ENCODE measurements around the gene LARGE1. TPM values are rescaled to one million over a fixed set of nuclear protein-coding genes. Genes with fewer than 3 reads are reported as not detected.

LARGE1 gene
- total RNA-seq, 1 donor from 2014 or later: 2.4 TPM

DNA sequence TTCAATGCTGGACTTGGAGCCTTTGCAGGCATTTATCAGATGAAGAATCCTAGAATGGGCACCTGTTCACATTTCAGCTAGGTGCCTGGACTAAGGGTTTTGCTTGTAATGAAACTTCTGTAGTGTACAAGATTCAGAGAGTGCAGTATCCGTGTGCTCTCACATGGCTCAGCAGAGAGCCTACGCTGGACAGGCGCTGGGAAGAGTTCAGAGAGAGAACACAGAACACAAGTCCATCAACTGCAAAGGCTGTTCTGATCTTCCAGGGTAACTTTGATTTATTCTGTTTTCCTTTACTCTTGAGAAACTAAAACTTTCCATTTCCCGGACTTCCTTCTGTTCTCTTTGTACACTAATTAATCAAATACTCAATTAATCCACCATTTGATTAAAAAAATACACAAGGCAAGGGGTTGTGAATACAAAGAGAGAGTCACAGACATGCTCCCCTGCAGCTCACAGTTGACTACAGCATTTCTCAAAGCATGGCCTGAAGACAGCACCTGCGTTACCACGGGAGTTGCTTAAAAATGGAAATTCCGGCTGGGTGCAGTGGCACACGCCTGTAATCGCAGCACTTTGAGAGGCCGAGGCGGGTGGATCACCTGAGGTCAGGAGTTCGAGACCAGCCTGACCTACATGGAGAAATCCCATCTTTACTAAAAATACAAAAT is 393.7 kb downstream of the LARGE1 start:
- DNase-seq (ENCODE audit: low read depth in 2 of 2): no peak

DNA sequence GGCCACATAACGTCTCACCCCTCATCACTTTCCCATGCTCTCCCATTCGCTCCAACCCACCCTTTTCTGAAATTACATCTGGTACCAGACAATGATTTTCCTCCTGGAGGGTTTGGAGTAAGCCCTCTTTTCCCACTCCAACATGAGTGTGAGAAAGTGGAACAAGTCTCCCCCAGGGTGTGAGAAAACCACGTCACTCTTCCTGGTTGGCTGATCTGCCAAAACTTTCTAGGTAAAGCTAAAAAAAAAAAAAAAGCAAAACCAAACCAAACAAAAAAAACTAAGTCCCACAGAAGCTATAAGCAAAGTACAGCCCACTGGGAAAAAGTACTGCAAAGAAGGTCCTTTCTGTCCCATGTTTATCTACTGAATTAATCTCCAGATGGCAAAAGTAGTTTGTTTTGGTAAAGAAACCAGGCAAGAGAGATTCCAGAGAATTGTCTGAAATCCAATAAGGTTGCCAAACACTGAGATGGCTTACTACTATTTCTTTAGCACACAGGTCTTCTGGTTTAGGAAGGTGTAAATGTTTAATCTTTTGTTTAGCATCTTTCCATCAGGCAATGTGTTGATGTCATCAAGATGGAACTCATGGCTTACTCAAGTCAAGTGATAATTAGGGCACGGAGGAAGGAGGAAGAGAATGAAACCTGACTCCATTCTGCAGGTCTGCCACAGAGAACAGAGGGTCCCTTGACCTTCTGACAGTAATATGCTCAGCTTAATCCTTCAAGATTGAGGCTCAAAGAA is 395.6 kb downstream of the LARGE1 start:
- no peak for DNase-seq (ENCODE audit: low read depth in 2 of 2)

DNA sequence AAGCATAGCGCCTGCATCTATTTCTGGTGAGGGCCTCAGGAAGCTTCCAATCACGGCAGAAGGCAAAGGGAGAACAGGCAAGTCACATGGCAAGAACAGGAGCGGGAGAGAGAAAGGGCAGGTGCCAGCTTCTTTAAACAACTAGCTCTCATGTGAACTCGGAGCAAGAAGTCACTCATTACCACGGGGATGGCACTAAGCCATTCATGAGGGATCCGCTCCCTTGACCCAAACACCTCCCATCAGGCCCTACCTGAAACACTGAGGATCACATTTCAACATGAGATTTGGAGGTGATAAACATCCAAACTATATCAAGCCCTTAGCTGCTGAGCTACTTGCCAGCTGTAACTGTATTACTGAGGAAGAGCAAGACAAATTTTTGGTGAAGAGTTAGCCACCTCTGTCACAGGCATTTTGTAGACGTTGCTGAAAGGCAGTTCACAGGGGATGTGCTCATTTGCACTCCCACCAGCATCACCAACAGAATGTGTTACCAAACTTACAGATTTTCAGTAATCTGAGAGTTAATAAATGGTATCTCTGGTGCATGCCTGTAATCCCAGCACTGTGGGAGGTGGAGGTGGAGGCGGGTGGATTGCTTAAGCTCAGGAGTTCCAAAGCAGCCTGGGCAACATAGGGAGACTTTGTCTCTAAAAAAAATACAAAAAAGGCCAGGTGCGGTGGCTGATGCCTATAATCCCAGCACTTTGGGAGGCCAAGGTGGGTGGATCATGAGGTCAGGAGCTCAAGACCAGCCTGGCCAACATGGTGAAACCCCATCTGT is 398.2 kb downstream of the LARGE1 start:
- DNase-seq (ENCODE audit: low read depth in 2 of 2): no peak

DNA sequence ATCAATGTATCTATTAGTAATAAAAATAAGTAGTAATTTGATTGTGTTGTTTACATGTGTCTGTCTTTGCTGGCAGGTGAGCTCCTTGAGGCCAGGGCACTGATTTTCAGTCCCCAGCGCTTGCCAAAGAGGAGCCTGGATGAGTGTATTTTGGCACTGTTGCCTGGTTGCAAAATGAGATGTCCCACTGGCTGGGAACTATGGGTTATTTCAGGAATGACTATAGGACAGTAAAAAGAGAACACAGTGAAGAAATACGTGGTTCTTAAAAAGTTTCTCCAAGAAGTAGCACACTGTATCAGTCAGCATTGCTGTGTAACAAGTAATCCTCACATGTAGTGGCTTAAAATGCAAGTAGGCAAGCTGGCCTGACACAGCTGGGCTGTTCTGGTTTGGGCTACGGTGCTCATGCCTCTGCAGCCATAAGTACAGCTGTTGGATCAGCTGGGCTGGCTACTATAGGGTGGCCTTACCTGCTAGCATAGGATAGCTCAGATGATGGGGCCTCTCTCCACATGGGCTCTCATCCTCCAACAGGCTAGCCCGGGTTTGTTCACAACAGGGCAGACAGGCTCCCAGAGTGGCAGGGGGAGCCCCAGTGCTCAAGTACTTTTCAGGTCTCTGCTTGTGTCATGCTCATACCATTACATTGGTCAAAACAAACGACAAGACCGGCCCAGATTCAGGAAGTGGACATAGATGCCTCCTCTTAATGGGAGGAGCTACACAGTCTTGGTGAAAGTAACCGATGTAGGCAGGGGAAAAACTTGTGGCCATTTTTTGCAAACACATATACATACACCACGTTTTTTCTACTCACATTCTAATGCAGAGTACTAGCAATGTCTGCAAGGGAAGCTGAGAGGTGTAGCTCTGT is 399.1 kb downstream of the LARGE1 start:
- DNase-seq (ENCODE audit: low read depth in 2 of 2): no peak

DNA sequence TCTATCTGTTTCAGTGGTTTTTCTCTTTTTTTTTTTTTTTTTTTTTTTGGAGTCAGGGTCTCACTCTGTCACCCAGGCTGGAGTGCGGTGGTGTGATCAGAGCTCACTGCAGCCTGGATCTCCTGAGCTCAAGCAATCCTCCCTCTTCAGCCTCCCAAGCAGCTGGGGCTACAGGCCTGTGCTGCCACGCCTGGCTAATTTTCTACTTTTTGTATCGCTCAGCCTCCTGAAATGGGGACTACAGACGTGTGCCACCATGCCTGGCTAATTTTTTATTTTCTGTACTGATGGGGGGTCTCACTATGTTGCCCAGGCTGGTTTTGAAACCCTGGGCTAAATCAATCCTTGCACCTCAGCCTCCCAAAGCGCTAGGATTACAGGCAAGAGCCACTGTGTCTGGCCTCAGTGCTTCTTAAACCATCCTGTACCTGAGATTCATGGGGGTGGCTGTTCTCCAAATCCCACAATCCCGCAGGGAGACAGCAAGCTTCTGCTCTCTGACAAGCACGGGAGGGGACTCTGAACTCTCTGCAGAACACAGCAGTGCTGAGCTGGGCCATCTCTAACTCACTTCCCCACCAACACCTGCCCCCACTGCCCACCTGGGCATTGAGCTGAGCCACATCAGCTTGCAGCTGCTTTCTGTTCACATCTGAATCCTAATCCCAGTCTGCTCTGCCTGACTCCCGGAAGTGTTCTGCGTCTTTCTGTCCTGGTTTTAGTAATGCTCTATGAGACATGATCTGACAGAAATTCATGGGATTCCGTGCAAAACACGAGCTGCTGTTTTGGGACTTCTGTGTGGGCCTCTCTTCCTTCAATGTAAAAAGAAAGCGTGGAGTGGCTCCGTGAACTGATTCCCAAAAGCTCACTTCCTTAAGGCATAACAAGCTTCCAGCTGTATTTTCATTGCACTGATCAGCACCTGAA is 400.0 kb downstream of the LARGE1 start:
- DNase-seq (ENCODE audit: low read depth in 2 of 2): no peak

DNA sequence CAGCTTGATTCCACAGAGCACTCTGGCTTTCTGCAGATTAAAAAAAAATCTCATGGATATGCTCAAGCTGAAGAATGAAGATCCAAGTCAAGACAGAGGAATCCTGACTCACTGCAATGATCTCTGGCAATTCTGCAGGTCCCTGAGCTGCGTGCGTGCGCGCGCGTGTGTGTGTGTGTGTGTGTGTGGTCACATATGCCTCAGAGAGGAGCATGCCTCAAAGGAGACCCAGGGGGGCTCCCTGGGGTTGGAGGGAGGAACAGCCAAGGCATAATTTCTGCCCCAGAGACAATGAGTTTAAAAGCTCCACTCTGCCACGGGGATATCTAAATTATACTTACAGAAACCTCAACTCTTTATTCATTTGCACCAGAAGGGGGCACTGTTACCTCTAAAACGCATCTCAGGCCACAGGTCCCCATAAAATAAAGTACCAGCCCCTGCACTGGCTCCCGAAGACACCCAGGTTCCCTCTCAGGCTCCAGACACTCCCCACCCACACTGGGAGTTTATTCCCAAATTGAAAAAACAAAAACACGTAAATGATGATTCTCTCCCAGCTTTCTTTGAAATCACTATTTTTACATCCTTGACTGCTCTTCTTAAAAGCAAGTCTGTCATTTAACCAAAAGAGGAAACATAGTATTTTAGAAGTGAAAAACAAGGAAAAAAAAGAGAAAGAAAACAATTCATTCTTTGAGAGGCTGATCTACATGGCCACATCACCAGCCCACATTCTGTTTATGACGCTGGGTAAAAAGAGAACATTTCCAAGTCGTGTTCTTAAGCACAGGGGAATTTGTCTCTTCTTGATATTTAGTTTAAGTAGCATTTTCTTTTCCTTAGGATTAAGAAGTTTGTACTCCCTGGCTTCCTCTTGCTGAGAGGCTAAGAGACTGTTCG is 401.0 kb downstream of the LARGE1 start:
- peak; percentile 20 to 22 for DNase-seq (ENCODE audit: low read depth in 2 of 2)

DNA sequence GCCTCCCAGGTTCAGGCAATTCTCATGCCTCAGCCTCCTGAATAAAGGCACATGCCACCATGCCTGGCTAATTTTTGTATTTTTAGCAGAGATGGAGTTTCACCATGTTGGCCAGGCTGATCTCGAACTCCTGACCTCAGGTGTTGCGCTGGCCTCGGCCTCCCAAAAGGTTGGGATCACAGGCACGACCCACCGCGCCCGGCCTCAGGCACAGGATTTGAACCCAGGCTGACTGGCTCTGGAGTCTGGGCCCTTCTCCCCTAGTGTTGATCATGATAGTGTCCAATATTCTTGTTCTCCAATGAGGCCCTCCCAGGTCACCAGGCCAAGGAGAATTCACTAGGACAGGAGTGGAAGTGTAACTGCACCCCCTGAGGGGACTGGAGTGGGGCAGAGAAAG is 401.9 kb downstream of the LARGE1 start:
- no peak for DNase-seq (ENCODE audit: low read depth in 2 of 2)

DNA sequence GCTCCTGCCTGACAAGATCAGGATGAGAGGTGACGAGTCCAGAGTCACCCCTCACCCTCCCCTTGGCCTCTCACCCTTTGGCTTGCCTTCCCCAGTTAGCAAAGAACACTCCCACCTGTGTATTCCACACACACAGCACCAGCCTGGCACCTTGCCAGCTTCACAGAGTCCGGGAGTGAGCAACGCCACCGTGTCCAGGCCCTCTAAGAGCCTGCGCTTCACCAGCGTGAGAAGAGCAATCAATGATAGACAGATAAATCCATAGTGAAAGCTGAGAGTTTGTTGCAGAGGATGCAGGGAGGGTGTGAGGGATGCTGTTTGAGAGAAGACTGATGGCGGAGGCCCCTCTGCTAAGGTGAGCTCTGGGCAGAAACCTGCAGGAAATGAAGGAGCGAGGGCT is 404.5 kb downstream of the LARGE1 start:
- DNase-seq (ENCODE audit: low read depth in 2 of 2): no peak

DNA sequence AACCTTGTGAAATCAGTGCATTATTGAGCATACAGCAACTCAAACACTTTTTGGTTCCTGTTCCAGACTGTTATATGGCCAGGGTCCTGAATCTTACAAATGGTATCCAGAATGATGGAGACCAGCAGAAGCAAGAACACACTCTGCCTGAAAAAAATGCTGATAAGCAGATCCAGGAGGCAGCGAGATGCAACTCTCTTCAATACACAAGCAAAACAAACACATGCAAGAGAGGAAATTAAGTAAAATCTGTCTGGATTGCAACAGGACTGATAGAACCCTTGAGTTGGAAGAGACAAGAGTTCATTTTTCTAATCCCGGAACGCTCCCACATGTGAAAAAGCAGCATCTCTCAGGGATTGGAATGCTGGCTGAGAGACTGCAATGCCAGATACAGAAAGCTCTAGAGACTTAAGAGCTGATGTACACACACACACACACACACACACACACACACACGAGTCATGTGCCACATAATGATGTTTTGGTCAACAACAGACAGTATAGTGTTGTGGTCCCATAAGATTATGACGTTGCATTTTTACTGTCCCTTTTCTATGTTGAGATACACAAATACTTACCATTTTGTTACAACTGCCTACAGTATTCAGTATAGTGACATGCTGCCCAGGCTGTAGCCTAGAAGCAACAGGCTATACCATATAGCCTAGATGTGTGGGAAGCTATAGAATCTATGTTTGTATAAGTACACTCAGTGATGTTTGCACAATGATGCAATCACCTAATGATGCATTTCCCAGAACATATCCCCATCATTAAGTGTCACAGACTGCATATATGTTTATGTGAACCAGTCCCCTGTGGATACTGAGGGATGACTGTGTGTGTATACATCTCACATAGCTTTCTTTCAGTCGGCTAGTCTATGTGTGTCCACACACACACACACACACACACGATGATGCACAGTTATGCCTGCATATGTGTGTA is 406.6 kb downstream of the LARGE1 start:
- no peak for DNase-seq (ENCODE audit: low read depth in 2 of 2)

DNA sequence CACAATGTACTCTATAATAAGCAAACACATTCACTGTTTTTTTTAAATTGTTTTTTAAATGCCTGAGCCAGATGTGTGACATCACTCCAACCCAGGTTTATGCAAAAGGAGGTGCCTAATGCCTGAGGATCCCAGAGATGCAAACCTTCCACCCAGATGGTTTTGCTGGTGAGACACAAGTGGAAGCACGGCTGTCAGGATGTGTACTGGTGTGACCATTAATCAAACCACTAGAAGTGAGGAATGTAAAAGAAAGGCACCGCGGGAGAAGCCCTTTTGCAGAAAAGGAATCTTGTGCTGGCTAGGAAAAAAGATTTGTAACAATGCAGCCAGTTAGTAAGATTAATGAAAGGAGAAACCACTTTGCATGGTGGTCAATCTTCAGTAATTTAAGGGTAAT is 407.4 kb downstream of the LARGE1 start:
- DNase-seq (ENCODE audit: low read depth in 2 of 2): no peak

DNA sequence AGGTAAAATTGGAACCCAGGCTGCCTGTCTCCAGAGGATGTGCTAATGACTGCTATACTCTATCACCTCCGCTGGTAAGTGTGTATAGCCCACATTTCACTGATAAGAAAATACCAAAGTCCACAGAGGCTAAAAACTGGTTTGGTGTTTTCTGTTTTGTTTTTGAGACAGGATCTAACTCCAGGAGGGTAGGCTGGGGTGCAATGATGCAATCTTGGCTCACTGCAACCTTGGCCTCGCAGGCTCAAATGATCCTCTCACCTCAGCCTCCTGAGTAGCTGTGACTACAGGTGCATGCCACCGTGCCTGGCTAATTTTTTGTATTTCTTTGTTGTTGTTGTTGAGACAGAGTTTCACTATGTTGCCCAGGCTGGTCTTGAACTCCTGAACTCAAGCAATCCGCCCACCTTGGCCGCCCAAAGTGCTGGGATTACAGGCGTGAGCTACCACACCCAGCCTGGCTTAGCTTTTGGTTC is 409.8 kb downstream of the LARGE1 start:
- no peak for DNase-seq (ENCODE audit: low read depth in 2 of 2)

DNA sequence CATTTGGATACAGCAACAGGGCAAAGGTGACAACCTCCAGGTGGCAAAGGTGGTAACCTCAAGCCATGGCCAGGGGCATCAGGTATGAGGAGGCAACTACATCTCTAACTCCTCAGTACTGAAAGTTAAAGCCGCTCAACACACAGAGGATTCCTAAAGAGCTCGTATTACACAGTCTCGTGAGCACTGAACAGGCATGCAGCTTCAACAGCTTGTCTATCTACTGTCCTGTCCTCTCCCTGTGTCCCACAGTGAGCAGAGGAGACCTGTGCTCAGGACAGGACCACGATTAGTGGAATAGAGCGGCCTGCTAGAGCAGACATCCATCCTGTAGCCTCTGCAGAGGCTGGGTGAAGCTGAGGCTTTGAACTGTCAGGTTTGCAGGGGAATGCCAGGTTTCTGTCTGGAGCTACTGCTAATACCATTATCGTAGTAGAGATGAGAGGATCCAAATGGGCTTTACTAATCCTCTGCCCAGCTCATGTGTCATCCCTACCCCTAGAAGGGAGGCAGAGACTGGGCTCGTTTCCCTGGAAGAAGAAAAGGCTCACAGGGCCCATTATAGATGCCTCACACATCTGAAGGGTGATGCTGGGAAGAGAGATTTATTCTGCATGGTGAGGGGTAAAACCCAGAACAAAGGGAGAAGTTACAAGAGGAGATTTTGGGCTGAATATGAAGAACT is 415.2 kb downstream of the LARGE1 start:
- no peak for DNase-seq (ENCODE audit: low read depth in 2 of 2)

DNA sequence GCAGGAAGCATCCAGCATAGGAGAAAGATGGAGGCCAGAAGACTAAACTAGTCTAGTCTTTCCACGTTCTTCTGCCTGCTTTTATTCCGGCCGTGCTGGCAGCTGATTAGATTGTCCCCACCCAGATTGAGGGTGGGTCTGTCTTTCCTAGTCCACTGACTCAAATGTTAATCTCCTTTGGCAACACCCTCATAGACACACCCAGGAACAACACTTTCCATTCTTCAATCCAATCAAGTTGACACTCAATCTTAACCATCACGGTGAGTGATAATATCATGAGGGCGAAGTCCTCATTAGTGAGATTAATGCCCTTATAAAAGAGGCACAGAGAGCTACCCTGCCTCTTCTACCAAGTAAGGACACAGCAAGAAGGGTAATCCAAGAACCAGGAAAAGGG is 424.2 kb downstream of the LARGE1 start:
- DNase-seq (ENCODE audit: low read depth in 2 of 2): no peak

DNA sequence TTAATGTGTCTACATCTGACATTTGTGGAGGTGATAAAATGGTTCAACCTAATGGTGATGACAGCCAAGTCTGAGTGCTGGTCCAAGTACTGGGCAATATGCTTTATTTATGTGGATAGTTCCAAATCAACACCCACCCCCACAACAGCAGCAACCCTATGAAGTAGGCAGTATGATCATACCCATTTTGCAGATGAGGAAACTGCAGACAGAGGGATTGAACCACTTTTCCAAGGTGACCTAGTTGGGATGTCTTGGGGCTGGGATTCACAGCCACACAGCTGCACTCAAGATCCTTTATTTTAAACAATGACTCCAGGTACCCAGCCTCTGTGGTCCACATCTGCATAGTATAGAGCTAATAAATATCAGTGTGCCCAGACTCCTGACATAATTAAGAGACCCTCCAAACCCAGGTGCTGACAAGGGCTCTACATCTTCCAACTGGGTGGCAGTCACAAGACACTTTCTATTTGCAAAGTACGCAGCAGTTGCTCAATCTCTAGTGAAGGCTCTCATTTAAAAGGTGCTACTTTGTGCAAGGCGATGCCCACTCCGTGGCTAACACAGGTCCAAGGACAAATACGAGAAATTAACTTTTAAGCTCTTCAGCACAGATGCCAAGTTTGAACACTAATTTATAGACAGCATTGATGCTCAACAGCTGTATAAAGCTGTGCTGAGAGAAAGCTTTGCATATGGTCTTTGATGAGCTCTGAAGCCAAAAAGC is 426.6 kb downstream of the LARGE1 start:
- no peak for DNase-seq (ENCODE audit: low read depth in 2 of 2)

DNA sequence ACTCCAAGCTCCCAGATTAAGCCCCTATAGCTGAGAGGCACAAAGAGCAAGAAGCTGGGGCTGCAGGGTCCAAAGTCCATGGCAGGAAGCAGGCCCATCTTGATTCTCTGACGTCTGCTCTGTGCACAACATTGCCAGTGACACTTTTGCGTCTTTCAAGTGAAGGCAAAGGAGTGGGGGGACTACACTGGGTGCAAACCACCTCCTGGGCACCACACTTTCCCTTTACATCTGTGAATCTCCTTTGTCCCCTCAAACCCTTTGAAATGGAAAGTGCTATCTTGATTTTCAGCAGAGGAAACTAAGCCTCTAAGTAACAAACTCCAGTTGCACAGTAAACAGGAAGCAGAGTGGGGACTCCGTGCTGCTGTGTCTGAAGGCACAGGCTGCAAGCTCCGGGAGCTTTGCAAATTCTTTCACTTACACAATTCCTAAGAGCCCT is 428.0 kb downstream of the LARGE1 start:
- DNase-seq (ENCODE audit: low read depth in 2 of 2): no peak

DNA sequence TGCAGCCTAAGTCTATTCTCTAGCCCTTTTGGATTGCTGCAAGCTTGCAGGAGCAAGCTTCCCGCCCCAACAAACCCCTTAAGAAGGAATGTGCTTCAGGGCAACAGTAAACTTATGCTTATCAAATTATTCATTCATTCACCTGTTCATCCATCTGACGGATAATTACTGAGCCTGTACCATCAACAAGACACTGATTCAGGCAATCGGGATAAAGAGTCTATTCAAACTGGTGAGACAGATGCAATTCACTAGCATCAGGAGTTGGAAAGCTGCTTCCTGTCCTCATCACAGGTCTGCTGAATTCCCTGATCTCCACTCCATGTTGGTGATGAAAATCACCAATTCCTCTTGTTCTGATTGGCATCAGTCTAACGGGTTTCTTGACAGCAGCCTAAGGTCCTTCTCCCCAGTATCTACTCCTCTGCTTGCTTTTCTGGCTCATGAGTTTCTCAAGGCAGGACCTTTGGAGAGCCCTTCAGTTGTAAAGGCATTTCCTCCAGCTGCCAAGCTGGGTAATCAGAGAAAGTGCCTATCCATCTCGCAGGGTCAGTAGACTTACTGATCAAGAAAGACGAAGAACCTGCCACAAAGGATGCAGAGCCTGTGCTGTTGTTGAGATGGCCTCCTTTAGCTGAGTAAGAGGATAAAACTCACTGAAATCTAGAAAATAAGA is 433.1 kb downstream of the LARGE1 start:
- DNase-seq (ENCODE audit: low read depth in 2 of 2): no peak
